ENCODE measurements around the gene DMXL2.
A peak's percentile ranks its signal among the peaks of the same experiment; 100 is the strongest.
"Not testable (repeated sequence)": the region's sequence is repeated elsewhere in the genome, so short reads cannot be mapped to it uniquely, and the experiment has no call there.

DMXL2 gene

GRCh38 chr15:51576911-51577500 lies 45.6 kb downstream of the DMXL2 start:
- DNase-seq (ENCODE audit: low spot score): no peak

GRCh38 chr15:51576286-51576850 lies 46.2 kb downstream of the DMXL2 start:
- DNase-seq (ENCODE audit: low spot score): no peak

- no peak for DNase-seq (ENCODE audit: low spot score)
These were observed 46.8 kb downstream of the DMXL2 start for GRCh38 chr15:51575775-51576174.

DNA sequence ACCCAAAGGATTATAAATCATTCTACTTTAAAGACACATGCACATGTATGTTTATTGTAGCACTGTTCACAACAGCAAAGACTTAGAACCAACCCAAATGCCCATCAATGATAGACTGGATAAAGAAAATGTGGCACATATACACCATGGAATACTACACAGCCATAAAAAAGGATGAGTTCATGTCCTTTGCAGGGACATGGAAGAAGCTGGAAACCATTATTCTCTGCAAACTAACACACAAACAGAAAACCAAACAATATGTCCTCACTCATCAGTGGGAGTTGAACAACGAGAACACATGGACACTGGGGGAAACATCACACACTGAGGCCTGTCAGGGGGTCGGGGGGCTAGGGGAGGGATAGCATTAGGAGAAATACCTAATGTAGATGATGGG lies 49.2 kb downstream of the DMXL2 start:
- DNase-seq (ENCODE audit: low spot score): not testable (repeated sequence)

DNA sequence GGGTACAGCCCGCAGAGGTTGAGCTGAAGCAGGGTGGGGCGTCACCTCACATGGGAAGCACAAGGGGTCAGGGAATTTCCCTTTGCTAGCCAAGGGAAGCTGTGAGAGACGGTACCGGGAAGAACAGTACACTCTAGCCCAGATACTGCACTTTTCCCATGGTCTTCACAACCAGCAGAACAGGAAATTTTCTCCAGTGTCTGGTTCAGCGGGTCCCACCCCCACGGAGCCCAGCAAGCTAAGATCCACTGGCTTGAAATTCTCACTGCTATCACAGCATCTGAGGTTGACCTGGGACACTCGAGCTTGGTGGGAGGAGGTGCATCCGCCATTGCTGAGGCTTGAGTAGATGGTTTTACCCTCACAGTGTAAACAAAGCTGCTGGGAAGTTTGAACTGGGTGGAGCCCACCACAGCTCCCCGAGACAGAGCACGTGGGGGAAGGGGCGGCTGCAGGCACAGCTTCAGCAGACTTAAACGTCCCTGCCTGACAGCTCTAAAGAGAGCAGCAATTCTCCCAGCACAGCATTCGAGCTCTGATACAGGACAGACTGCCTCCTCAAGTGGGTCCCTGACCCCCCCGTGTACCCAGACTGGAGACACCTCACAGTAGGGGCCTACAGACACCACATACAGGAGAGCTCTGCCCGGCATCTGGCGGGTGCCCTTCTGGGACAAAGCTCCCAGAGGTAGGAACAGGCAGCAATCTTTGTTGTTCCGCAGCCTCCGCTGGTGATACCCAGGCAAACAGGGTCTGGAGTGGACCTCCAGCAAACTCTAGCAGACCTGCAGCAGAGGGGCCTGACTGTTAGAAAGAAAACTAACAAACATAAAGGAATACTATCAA lies 53.4 kb downstream of the DMXL2 start:
- not testable (repeated sequence) for DNase-seq (ENCODE audit: low spot score)

DNA sequence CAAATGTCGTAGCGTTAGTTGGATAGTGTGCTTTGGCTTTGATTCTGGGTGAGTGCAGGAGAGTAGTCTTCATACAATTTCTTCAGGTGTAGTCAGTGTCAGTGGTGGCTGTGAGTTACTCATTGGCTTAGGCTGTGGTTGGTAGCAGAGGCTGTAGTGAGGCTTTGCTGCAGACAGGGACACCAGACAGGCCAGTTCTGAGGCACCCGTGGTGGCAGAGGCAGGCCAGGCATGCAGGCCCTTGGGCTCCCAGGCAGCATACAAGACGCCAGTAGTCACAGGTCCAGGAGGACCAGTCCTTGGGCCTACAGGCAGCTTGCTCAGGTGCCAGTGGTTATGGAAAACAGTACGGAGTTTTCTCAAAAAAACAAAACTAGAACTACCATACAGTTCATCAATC lies 61.3 kb downstream of the DMXL2 start:
- no peak for DNase-seq (ENCODE audit: low spot score)

GRCh38 chr15:51558876-51559275 lies 63.7 kb downstream of the DMXL2 start:
- DNase-seq (ENCODE audit: low spot score): no peak

GRCh38 chr15:51558411-51558810 lies 64.2 kb downstream of the DMXL2 start:
- no peak for DNase-seq (ENCODE audit: low spot score)

DNA sequence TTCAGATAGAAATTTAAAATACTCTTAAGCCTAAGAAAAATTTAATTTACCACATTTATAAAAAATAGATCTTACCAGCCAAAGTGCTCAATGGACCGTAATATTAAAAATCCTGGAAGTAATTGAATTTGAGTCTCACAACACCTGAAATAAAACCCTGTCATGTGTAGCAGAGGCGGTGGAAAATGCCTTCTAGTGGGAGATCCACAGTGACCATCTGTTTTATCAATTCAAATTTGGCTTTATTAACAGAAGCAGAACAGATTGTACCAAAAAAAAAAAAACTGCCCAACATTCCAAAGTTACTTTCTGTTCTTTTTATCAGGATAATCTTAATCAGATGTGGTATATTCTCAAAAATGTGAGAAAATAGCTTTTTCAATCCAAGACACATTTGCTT lies 71.7 kb downstream of the DMXL2 start:
- DNase-seq (ENCODE audit: low spot score): no peak

GRCh38 chr15:51547656-51548055 lies 74.9 kb downstream of the DMXL2 start:
- no peak for DNase-seq (ENCODE audit: low spot score)

GRCh38 chr15:51536965-51537574 lies 85.5 kb downstream of the DMXL2 start:
- DNase-seq (ENCODE audit: low spot score): peak; percentile 4

DNA sequence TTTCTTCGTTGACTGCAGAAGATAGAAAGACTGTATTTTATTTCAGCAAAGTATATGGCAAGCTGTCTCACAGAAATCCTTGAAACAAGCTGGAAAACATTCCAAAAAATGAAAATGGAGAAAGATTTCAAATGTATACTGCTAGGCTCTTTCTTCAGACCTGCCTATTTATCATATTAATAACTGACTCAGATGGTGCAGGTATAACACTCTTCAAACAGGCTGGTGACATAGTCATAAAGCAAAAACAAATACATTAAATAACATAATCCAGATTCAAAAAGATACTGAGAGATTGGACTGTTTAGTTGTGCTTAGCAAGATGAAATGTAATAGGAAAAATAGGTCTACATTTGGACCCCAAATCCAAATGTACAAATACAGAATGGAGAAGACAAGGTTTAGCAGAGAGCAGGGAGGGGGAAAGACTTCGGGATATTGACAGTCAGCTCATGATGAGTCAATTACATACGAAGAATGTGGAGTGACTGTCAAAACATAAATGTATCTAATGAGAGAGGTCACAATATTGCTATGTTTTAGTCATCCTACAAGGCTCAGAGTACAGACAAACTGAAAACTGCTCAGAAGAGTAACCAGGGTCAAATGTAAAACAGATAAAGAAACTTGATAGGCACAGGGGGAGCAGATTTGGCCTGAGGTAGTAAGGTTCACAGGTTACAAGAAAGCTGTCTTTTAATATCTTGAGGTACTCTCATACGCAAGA lies 88.7 kb downstream of the DMXL2 start:
- DNase-seq (ENCODE audit: low spot score): no peak

DNA sequence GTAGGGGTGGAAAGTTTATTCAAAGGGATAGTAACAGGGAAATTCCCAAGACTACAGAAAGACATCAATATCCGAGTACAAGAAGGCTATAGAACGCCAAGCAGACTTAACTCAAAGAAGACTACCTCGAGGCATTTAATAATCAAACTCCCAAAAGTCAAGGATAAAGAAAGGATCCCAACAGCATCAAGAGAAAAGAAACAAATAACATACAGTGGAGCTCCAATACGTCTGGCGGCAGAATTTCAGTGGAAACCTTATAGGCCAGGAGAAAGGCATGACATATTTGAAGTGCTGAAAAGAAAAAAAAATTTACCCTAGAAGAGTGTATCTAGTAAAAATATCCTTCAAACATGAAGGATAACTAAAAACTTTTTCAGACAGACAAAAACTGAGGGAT lies 95.6 kb downstream of the DMXL2 start:
- DNase-seq (ENCODE audit: low spot score): no peak

DNA sequence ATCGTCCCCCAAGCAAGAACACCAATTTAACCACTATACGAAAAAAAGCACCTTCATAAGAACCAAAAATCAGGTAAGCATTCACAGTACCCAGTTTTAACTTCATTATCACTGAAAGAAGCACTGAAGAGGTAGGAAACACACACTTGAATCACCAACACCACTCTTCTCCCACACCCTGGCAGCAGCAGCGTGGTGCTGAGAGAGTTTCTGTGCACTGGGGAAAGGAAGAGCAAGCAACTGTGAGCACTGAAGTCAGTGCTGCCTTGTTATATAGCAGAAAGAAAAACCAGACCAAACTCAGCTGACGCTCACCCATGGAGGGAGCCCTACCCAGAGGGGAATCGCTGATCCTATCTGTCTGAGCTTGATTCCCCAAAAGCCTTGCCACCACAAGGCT lies 98.2 kb downstream of the DMXL2 start:
- no peak for DNase-seq (ENCODE audit: low spot score)

DNA sequence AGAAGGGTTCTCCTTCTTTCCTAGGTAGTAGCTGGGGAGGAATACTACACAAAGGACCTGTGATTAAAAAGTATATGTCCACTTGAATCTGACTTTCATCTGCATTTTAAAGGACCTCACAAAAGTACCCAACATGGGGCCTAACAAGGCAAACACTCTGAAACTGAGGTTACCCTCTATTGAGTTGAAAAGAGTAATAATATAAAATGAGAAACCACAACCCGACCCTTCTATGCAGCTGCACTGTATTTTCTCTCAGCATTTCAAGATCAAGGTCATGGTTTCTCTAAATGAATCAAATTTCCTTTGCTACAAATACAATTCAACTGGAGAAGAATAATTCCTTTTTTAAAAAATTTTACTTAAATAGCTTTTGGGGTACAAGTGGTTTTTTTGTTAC lies 106.3 kb downstream of the DMXL2 start:
- DNase-seq (ENCODE audit: low spot score): no peak

- no peak for DNase-seq (ENCODE audit: low spot score)
These were observed 117.3 kb downstream of the DMXL2 start for GRCh38 chr15:51505251-51505650.

GRCh38 chr15:51503003-51503402 lies 119.6 kb downstream of the DMXL2 start:
- no peak for DNase-seq (ENCODE audit: low spot score)

DNA sequence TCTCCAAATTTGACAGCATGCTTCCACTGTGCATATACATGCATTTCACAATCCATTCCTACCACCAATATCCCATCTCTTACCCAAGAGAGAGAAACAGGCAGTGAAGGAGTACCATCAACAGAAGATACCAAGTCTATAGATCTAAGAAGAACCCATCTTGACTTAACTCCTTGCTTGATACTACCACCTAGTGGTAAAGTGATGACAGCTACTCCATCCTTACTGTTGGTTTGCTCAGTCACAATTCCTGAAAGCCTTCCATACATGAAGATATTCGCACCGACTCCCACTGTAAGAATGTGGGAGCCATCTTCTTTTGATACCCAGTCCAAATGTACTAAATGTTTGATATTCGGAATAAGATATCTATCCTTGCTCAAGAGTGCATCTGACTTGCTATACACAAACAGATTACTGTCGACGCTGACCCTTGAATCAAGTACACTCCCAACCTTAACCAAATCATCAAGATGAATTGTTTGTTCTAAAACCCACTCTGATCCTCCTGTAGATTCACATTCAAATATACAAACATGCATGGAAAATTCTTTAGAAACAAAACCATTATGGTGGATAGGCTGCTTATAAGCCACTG lies 123.1 kb downstream of the DMXL2 start:
- peak; percentile 34 for DNase-seq (ENCODE audit: low spot score)

DNA sequence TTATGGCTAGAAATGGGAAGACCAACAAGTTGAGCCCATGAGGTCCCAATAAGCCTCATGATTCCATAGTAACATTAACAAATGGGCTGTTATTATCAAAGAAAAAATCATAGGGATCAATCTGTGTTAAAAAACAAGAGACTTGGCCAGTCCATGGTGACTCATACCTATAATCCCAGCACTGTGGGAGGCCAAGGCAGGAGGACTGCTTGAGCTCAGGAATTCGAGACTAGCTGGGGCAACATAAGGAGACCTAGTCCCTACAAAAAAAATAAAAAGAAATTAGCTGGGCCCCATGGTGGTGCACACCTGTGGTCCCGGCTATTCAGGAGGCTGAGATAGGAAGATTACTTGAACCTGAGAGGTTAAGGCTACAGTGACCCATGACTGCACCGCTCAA lies 124.8 kb downstream of the DMXL2 start:
- no peak for DNase-seq (ENCODE audit: low spot score)

GRCh38 chr15:51496246-51496645 lies 126.3 kb downstream of the DMXL2 start:
- DNase-seq (ENCODE audit: low spot score): no peak

DNA sequence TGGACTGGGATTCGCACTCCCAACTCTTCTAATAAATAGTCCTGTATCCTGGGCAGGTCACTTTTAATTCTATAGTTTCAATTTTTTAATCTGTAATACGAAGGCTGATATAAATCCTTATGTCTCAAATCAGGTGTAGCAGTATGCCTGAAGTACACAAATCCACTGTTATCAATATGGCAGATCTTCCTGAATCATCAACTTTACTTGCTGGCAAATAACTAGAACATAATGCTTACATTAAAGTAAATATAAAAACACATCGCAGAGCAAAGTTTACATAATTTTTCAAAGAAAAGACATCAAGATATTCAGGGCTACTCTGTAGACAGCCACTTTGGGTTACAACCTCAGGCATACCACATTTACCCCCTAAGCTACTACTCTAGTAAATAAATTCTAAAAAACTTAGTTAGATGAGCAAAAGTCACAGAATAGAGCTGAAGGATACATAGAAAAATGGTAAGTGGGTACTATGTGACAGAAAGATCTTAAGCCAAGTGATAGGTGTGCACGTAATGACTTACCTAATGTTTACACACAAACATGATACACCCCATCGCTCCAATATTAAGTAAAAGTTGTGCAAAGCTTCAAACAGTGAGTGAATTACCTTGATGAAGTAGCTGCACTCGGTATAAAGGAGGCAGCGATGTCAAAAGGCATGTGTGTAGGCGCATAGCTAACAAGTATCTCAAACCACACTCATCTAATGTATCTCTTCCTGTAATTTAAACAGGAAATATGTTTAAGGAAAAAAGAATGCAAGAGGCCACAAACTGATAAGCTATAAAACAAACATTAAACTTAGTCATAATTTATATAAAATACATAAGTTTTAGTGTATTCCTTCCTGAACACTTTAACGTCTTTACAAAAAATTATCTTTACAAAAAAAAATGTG lies 127.9 kb downstream of the DMXL2 start:
- DNase-seq (ENCODE audit: low spot score): no peak

All from germinal center (tissue), 1 donor.